ENCODE data around the gene LY6G6D.

DNA sequence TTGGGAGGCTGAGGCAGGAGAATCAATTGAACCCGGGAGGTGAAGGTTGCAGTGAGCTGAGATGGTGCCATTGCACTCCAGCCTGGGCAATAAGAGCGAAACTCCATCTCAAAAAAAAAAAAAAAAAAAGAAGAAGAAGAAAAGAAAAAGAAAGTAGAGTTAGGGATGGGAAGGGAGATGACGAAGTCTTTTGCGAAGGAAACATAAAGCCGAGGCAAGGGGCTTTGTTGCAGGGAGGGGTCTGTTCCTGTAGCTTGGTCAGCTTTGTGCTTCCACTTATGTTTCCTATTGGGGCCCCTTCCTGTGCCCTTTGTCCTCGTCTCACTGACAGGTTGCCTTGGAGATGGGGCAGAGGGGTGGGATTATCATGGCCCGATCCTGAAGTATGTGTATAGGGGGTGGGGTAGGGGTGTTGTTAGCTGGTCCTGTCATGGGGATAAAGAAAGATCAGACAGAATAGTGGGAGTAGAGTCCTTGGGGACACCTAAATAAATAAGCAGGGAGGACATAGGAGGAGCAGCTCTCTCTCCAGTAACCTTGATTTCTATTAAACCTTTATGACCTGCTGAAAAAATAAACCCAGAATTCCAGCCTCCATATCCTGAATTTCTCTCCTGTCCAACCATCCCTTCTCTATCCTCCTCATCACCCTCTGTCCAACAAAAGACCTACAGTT is 22.3 kb downstream of the LY6G6D start:
- no peak for TF ChIP-seq EZH2 (IDR thresholded peaks at IDR 0.05; ENCODE audit: borderline replicate concordance, insufficient read depth, low read depth, low read length, poor library complexity, severe bottlenecking)
- TF ChIP-seq, protein P1, sequence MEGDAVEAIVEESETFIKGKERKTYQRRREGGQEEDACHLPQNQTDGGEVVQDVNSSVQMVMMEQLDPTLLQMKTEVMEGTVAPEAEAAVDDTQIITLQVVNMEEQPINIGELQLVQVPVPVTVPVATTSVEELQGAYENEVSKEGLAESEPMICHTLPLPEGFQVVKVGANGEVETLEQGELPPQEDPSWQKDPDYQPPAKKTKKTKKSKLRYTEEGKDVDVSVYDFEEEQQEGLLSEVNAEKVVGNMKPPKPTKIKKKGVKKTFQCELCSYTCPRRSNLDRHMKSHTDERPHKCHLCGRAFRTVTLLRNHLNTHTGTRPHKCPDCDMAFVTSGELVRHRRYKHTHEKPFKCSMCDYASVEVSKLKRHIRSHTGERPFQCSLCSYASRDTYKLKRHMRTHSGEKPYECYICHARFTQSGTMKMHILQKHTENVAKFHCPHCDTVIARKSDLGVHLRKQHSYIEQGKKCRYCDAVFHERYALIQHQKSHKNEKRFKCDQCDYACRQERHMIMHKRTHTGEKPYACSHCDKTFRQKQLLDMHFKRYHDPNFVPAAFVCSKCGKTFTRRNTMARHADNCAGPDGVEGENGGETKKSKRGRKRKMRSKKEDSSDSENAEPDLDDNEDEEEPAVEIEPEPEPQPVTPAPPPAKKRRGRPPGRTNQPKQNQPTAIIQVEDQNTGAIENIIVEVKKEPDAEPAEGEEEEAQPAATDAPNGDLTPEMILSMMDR (IDR thresholded peaks at IDR 0.05): no peak
